WTC11 (cell line): Measurements from ENCODE around the gene WWOX. TPM values are rescaled to one million over a fixed set of nuclear protein-coding genes. Genes with fewer than 3 reads are reported as not detected.

Source experiments
- ATAC-seq: fragments of 200-7000 bp; cut with Tn5 transposase; 2 replicates; pipeline ENCODE4 v1.10.0; 2021; ENCODE audit warnings: mild to moderate bottlenecking, moderate library complexity
- CTCF ChIA-PET: fragments of 300-600 bp; sonication (Branson Sonifier 250); formaldehyde crosslinking; loops from one replicate; lab custom pipeline; 2021; ENCODE audit warnings: antibody characterized with exemption; lab: Charles Lee
- POLR2A ChIA-PET: fragments of 350-600 bp; sonication (Branson Sonifier 250); formaldehyde crosslinking; loops from one replicate; lab custom pipeline; 2021; ENCODE audit warnings: antibody characterized with exemption; lab: Charles Lee
- DNase-seq: peaks from one replicate; pipeline ENCODE4 v3.0.0; 2021; ENCODE audit warnings: low spot score
- H3K27ac Mint-ChIP-seq: 2 replicates; pipeline ENCODE4 v1.8.0; 2021; ENCODE audit warnings: mixed read lengths
- H3K27me3 Mint-ChIP-seq: 2 replicates; pipeline ENCODE4 v1.8.0; 2021; ENCODE audit warnings: low read depth, mild to moderate bottlenecking, moderate library complexity, mixed read lengths
- H3K36me3 Mint-ChIP-seq: 2 replicates; pipeline ENCODE4 v1.8.0; 2021; ENCODE audit warnings: mixed read lengths
- H3K4me1 Mint-ChIP-seq: 2 replicates; pipeline ENCODE4 v1.8.0; 2022; ENCODE audit warnings: mixed read lengths
- H3K4me3 Mint-ChIP-seq: 2 replicates; pipeline ENCODE4 v1.8.0; 2021; ENCODE audit warnings: mild to moderate bottlenecking, moderate library complexity, mixed read lengths
- H3K9me3 Mint-ChIP-seq: 2 replicates; pipeline ENCODE4 v1.8.0; 2021; ENCODE audit warnings: mixed read lengths
- ARID4B ChIP-seq: sonication (generic); formaldehyde crosslinking; IDR thresholded peaks from 2 replicates; pipeline ENCODE4 v1.8.0; 2023; ENCODE audit warnings: missing genetic modification reagents, mild to moderate bottlenecking, borderline replicate concordance
- ATF1 ChIP-seq: sonication (generic); formaldehyde crosslinking; IDR thresholded peaks from 2 replicates; pipeline ENCODE4 v1.8.1; 2023; ENCODE audit warnings: mild to moderate bottlenecking, moderate library complexity, missing genetic modification reagents
- ATF3 ChIP-seq: sonication (generic); formaldehyde crosslinking; conservative IDR thresholded peaks from 2 replicates; pipeline ENCODE4 v1.8.1; 2022; ENCODE audit warnings: mild to moderate bottlenecking, missing genetic modification reagents
- ATF6 ChIP-seq: sonication (generic); formaldehyde crosslinking; IDR thresholded peaks from 2 replicates; pipeline ENCODE4 v1.8.1; 2023; ENCODE audit warnings: mild to moderate bottlenecking, missing genetic modification reagents
- CREB1 ChIP-seq: sonication (generic); formaldehyde crosslinking; IDR thresholded peaks from 2 replicates; pipeline ENCODE4 v1.8.0; 2023; ENCODE audit warnings: mild to moderate bottlenecking, missing genetic modification reagents
- CTCF ChIP-seq: fragments of 200-600 bp; IDR thresholded peaks from 2 replicates; pipeline ENCODE4 v1.8.0; 2022; ENCODE audit warnings: antibody characterized with exemption
- E2F4 ChIP-seq: sonication (generic); formaldehyde crosslinking; IDR thresholded peaks from 2 replicates; pipeline ENCODE4 v1.8.1; 2022; ENCODE audit warnings: low read depth, mild to moderate bottlenecking, moderate library complexity, missing genetic modification reagents, borderline replicate concordance
- FOXJ3 ChIP-seq: sonication (generic); formaldehyde crosslinking; IDR thresholded peaks from 2 replicates; pipeline ENCODE4 v1.9.0; 2021; ENCODE audit warnings: missing genetic modification reagents, mild to moderate bottlenecking, borderline replicate concordance
- GTF2I ChIP-seq: fragments of 250-450 bp; sonication (Bioruptor Pico); conservative IDR thresholded peaks from 2 replicates; pipeline ENCODE4 v1.4.0; 2021; ENCODE audit warnings: mild to moderate bottlenecking
- HMGA2 ChIP-seq: fragments of 250-450 bp; sonication (Bioruptor Pico); IDR thresholded peaks from 2 replicates; pipeline ENCODE4 v1.4.0; 2021; ENCODE audit warnings: mild to moderate bottlenecking, moderate library complexity
- MAX ChIP-seq: sonication (generic); formaldehyde crosslinking; IDR thresholded peaks from 2 replicates; pipeline ENCODE4 v1.8.0; 2022; ENCODE audit warnings: mild to moderate bottlenecking, missing genetic modification reagents
- NFATC4 ChIP-seq: fragments of 250-450 bp; sonication (Bioruptor Pico); IDR thresholded peaks from 2 replicates; pipeline ENCODE4 v1.9.0; 2021; ENCODE audit warnings: mild to moderate bottlenecking
- NFE2L1 ChIP-seq: sonication (generic); formaldehyde crosslinking; IDR thresholded peaks from 2 replicates; pipeline ENCODE4 v1.8.1; 2023; ENCODE audit warnings: missing genetic modification reagents
- SMAD3 ChIP-seq: sonication (generic); formaldehyde crosslinking; IDR thresholded peaks from 2 replicates; pipeline ENCODE4 v1.8.0; 2022; ENCODE audit warnings: missing genetic modification reagents, mild to moderate bottlenecking, borderline replicate concordance
- SOX15 ChIP-seq: fragments of 250-450 bp; sonication (Bioruptor Pico); IDR thresholded peaks from 2 replicates; pipeline ENCODE4 v1.9.0; 2021; ENCODE audit warnings: mild to moderate bottlenecking
- TCF7 ChIP-seq: sonication (generic); formaldehyde crosslinking; IDR thresholded peaks from 2 replicates; pipeline ENCODE4 v1.8.0; 2022; ENCODE audit warnings: mild to moderate bottlenecking, low read depth, missing genetic modification reagents, moderate library complexity
- TEAD1 ChIP-seq: sonication (generic); formaldehyde crosslinking; IDR thresholded peaks from 2 replicates; pipeline ENCODE4 v1.8.0; 2022; ENCODE audit warnings: mild to moderate bottlenecking, missing genetic modification reagents
- TP53 ChIP-seq: sonication (generic); formaldehyde crosslinking; IDR thresholded peaks from 2 replicates; pipeline ENCODE4 v1.8.1; 2023; ENCODE audit warnings: mild to moderate bottlenecking, missing genetic modification reagents
- ZBTB43 ChIP-seq: sonication (generic); formaldehyde crosslinking; IDR thresholded peaks from 2 replicates; pipeline ENCODE4 v1.8.1; 2023; ENCODE audit warnings: mild to moderate bottlenecking, missing genetic modification reagents
- ZNF423 ChIP-seq: fragments of 250-450 bp; sonication (Bioruptor Pico); IDR thresholded peaks from 2 replicates; pipeline ENCODE4 v2.1.2; 2022; ENCODE audit warnings: mild to moderate bottlenecking, moderate library complexity
- total RNA-seq: library from RNA; stranded (reverse); gene quantifications from 3 replicates; pipeline ENCODE4 v1.2.3, GENCODE V29; 2021

The WWOX gene
- total RNA-seq, 1 experiment from 2014 or later, result 15.7 TPM

GRCh38 chr16:79092846-79093245 is 993.4 kb downstream of the WWOX start (continued):
- no peak for TF ChIP-seq ATF6 (CRISPR knock-in tag)
- no peak for TF ChIP-seq SMAD3 (CRISPR knock-in tag)
- TF ChIP-seq ARID4B (CRISPR knock-in tag), result no peak
- TF ChIP-seq NFATC4 (CRISPR knock-in tag), result no peak
- no peak for TF ChIP-seq HMGA2 (CRISPR knock-in tag)
- no peak for TF ChIP-seq TEAD1 (CRISPR knock-in tag)
- TF ChIP-seq ZNF423 (CRISPR knock-in tag), result no peak
- no peak for TF ChIP-seq E2F4 (CRISPR knock-in tag)

GRCh38 chr16:79093554-79093967 is 994.1 kb downstream of the WWOX start:
- Mint-ChIP-seq H3K27ac (no peak overlapping the region), H3K27me3 (no peaks in the 10 kb centered on the region), H3K4me3 (no peak overlapping the region), H3K9me3 (no peaks in the 10 kb centered on the region), H3K4me1 (peaks cover 36% of the 10 kb centered on the region), H3K36me3 (no peaks in the 10 kb centered on the region)
- TF ChIP-seq CREB1 (CRISPR knock-in tag), result no peak
- TF ChIP-seq SOX15 (CRISPR knock-in tag), result no peak
- TF ChIP-seq GTF2I (CRISPR knock-in tag), result no peak
- DNase-seq (no peak), ATAC-seq (no peak)
- POLR2A ChIA-PET, result no interaction called here
- CTCF ChIA-PET, result interaction anchor here (1.1 kb wide), 1 partner anchor 323 kb away, joined by 3 read pairs; no protein-coding TSS in a partner anchor

GRCh38 chr16:79096246-79096645 is 996.8 kb downstream of the WWOX start:
- DNase-seq, result no peak
- no peaks in the 10 kb centered on the region for H3K27me3 Mint-ChIP-seq
- no peaks in the 10 kb centered on the region for H3K36me3 Mint-ChIP-seq
- CTCF ChIA-PET, result no interaction called here
- TF ChIP-seq ZNF423 (CRISPR knock-in tag) (peak; percentile 54; the same call in 1 of the 2 replicates), ATF1 (CRISPR knock-in tag) (no peak)
- TF ChIP-seq, all 79 proteins: peak for 1
- Mint-ChIP-seq H3K9me3 (no peaks in the 10 kb centered on the region), H3K4me3 (no peak overlapping the region), H3K27ac (no peak overlapping the region), H3K4me1 (peaks cover 48% of the 10 kb centered on the region)
- ATAC-seq, result no peak; the same call in 1 of the 2 replicates
- POLR2A ChIA-PET, result no interaction called here

GRCh38 chr16:79097166-79097565 is 997.7 kb downstream of the WWOX start:
- ATAC-seq, result no peak
- peaks cover 54% of the 10 kb centered on the region for H3K4me1 Mint-ChIP-seq
- no peak overlapping the region for H3K4me3 Mint-ChIP-seq
- no peaks in the 10 kb centered on the region for H3K27me3 Mint-ChIP-seq
- no peaks in the 10 kb centered on the region for H3K9me3 Mint-ChIP-seq
- H3K36me3 Mint-ChIP-seq, result no peaks in the 10 kb centered on the region
- POLR2A ChIA-PET, result no interaction called here
- CTCF ChIA-PET, result no interaction called here
- H3K27ac Mint-ChIP-seq, result no peak overlapping the region
- DNase-seq, result no peak
- TF ChIP-seq TCF7 (CRISPR knock-in tag), result no peak
- no peak for TF ChIP-seq CTCF
- no peak for TF ChIP-seq ZBTB43 (CRISPR knock-in tag)
- no peak for TF ChIP-seq ATF3 (CRISPR knock-in tag)
- TF ChIP-seq FOXJ3 (CRISPR knock-in tag), result no peak
- TF ChIP-seq ZNF423 (CRISPR knock-in tag), result no peak
- TF ChIP-seq MAX (CRISPR knock-in tag), result no peak
- no peak for TF ChIP-seq TP53 (CRISPR knock-in tag)
- TF ChIP-seq NFE2L1 (CRISPR knock-in tag), result no peak
